GM12875 (cell line): ENCODE results near the gene FNDC10.
A peak's percentile ranks its signal among the peaks of the same experiment; 100 is the strongest.
"Not testable (repeated sequence)": the region's sequence is repeated elsewhere in the genome, so short reads cannot be mapped to it uniquely, and the experiment has no call there.

ENCODE experiments used
- H3K4me3 ChIP-seq: one replicate; pipeline ENCODE4 v1.5.1; 2011; ENCODE audit warnings: low read depth, low read length, control low read depth
- CTCF ChIP-seq: IDR thresholded peaks from 2 replicates; pipeline ENCODE4 v1.5.1; 2011; ENCODE audit warnings: low read depth, mild to moderate bottlenecking, control low read depth, inconsistent platforms, low read length, moderate library complexity, borderline replicate concordance; ENCODE audit not compliant: insufficient read depth

Gene FNDC10

GRCh38 chr1:1599935-1600860, at the start of gene FNDC10:
Gene FNDC10 (minus strand): TSS chr1:1600135. CDS start chr1:1600015, 120 bp downstream.
- H3K4me3 ChIP-seq, result peak within 1 kb of the TSS; percentile 10
- no peak for TF ChIP-seq CTCF

DNA sequence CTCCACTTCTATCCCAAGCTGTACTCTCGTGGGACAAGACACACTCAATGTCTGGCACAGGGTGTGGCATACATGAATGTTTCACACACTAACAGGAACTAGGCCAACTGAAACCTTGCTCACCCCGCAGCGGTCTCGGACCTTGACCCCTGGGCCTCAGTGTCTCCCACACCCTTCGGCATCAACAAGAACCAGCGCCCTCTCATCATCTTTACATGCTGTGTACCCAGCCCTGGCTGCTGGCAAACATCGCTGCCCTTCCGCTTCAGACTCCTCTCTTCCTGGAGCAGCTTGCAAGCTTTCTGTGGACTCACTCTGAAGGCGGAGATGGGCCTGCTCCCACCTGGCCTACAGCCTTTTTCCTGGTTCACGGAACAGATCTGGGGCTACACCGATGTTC, 48.3 kb upstream of the FNDC10 start:
- not testable (repeated sequence) for H3K4me3 ChIP-seq

- H3K4me3 ChIP-seq, result not testable (repeated sequence)
Measured at GRCh38 chr1:1647567-1648241, 47.8 kb upstream of the FNDC10 start.

GRCh38 chr1:1646326-1646725, 46.4 kb upstream of the FNDC10 start:
- not testable (repeated sequence) for H3K4me3 ChIP-seq

GRCh38 chr1:1640711-1641461, 41.0 kb upstream of the FNDC10 start:
- not testable (repeated sequence) for H3K4me3 ChIP-seq

GRCh38 chr1:1640081-1640480, 40.1 kb upstream of the FNDC10 start:
- not testable (repeated sequence) for H3K4me3 ChIP-seq

DNA sequence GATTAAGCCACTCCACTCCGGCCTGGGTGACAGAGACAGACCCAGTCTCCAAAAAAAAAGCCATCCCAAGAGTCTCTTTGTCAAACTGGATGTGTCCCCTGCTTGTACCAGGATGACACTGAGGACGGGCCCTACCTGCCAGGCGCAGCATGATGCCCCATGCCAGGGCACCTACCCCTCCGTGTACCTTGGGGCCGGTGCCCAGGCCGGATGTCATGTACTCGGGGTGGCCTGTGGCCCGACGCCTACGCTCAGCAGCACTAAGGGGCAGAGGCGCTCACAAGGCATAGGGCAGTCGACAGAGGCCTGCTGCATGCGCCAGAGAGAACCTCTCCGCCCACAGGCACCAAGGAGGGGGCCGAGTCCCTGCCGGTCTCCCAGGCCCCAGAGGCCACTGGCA, 39.4 kb upstream of the FNDC10 start:
- not testable (repeated sequence) for H3K4me3 ChIP-seq

DNA sequence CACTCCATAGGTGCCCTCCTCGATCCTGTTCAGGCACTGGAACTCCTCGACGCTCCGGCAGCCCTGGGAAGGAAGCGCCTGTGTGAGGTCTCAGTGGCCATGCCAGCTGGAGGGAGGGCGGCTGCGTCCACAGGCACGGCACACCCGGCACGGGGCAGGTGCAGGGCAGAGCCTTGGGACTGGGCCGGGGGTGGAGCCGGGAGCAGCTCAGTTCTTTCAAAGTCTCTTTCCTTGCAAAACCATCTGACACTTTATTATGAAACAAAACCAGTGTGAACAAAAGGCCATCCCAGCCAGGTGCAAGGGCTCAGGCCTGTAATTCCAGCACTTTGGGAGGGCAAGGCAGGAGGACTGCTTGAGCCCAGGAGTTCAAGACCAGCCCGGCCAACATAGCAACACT, 38.6 kb upstream of the FNDC10 start:
- not testable (repeated sequence) for H3K4me3 ChIP-seq

DNA sequence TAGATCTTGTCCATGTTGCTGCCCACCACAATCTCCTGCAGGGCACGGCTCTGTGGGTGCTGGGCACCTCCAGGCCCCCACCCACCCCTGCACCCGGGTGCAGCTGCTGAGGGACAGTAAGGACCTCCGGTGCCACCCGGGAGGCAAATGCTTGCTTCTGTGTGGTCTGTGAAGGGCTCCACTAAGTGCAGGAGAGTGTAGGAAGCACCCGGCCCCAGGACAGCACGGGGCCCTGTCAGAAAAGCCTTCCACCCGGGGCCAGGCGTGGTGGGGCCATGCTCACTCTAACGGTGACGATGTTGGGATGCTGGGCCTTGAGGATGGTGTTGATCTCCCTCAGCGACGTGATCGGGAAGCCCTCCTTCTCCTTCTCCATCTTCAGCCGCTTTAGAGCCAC, 37.5 kb upstream of the FNDC10 start:
- not testable (repeated sequence) for H3K4me3 ChIP-seq

DNA sequence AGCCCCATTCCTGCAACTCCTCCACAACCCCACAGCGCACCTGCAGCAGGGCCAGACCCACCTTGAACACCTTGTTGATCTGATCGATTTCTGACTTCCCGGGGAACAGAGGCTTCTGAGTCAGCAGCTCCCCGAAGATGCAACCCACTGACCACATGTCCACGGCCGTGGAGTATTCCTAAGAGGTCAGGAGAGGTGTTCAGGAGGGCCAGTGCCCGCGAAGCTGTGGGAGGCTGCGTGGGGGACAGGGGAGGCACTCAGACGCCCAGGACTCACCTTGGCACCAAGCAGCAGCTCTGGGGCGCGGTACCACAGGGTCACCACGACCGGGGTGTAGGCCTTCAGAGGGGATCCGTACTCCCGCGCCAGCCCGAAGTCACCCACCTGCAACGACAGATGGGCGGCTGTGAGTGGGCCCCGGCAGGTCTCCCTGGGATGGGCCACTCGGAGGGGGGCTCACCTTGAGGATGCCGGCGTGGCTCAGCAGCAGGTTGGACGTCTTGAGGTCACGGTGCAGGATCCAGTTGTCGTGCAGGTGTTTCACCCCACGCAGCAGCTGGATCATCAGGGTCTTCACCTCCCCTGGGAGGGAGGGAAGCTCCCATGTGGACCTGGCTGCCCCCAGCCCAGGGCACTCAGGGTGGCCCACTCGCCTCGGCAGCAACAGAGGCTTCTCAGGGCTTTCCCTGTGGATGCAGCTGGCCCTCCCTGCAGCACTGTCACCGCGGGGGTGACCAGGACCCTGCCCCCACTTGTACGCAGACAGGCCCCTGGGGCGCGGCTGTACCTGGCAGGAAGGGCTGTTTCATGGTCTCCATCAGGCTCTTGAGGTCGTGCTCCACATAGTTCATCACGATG, 36.9 kb upstream of the FNDC10 start:
- H3K4me3 ChIP-seq, result not testable (repeated sequence)

DNA sequence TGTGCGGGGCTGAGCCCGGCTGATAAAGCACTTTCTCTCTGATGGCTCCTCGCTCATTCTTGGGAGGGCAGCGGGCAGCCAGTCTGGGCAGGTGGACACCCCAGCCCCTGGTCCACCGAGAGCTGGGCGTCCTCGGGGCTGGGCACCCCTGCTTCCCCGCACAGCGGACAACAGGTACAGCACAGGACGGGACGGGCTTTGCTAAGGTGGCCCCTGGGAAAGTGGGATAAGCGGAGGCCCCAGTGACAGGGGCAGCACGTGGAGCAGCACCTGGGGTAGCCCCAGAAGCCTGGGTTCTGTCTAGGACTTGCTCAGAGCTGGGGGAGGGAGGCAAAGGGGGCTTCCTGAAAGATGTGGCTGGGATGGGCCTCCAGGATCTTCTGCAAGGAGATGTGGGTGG, 34.7 kb upstream of the FNDC10 start:
- H3K4me3 ChIP-seq, result not testable (repeated sequence)

DNA sequence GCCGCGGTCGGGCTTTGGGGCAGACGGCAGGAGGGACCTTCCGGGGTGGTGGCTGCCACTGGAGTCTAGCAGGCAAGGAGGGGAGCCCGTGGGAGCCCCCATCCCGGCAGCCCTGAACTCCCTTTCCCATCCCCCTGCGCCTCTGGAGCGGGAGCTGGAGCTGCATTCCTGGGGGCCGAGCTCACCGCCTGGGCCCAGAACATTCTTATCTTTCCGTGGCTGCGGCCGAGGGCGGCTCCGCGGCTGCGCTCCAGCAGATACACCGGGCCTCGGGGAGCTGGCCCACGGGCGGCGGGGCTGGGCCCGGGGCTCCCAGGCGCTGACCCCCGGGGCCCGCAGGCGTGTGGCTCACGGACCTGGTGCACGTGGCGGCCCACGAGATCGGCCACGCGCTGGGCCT, 33.5 kb upstream of the FNDC10 start:
- H3K4me3 ChIP-seq, result not testable (repeated sequence)

DNA sequence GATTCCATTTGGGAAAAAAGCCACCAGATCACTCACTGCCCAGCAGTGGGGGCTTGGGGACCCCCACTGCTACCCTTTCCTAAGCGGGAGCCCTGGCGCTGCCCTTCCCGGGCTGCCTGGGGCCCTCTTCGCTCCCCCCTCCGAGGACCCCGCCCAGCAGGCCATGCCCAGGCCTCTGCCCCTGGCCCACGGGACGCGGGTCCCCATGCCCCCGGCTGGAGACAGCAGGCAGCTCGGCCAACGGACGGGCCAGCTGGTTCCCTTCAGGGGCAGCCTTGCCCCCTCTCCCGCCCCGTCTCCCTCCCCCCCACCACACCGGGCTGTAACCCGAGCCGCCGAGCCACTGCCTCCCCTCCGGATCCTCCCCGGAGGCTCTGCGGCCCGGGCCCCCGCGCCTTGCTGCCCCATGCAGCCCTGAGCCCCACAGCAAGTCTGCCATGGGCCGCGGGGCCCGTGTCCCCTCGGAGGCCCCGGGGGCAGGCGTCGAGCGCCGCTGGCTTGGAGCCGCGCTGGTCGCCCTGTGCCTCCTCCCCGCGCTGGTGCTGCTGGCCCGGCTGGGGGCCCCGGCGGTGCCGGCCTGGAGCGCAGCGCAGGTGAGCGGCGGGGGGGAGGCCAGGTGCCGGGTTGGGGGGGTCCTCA, 32.0 kb upstream of the FNDC10 start, which contains the start of gene MMP23B:
MMP23B (plus strand) TSS at position 392 of the 639 bp plus-strand sequence; CDS start at position 438, 46 bp downstream.
- no peak for TF ChIP-seq CTCF
- H3K4me3 ChIP-seq, result no peak within 1 kb of the TSS
